Stimulated activated CD8-positive, alpha-beta memory T cell treated with anti-CD3 and anti-CD28 coated beads, Interleukin-4, amount 100 ng/mL, for 4 hours (primary cell): ENCODE results near the gene RAPGEF4.
"Not testable (repeated sequence)": the region's sequence is repeated elsewhere in the genome, so short reads cannot be mapped to it uniquely, and the experiment has no call there.

Source experiments
- DNase-seq, 2 donors: peaks; one replicate each; pipeline ENCODE4 v3.0.0-alpha.2; 2020; ENCODE audit warnings: low read depth in 2 of 2, low spot score in 1 of 2

RAPGEF4 gene

GRCh38 chr2:172770887-172771286 is 35.2 kb downstream of the RAPGEF4 start:
- no peak for DNase-seq

DNA sequence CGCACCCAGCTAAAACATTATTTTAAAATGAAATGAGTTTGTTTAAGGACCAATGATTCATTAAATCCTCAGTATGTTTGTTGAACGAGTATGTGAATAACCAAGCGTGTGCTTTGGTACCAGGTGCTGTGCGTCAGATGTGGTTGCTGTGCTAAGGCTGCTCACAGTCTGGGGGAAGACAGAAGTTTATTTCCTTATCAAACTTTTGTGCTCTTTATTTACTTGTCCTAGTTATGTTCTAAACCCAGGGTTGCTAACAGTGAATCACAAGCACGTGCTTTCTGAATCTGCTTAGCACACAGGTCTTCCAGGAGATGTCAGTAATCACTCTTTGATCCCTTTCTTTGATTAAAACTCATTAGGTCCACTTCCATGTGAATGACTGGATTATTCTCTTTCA is 37.0 kb downstream of the RAPGEF4 start:
- DNase-seq, result no peak

- no peak for DNase-seq
These were observed 38.7 kb downstream of the RAPGEF4 start for GRCh38 chr2:172774302-172774701.

GRCh38 chr2:172775319-172775718 is 39.7 kb downstream of the RAPGEF4 start:
- no peak for DNase-seq

- DNase-seq, result no peak
These were observed 41.8 kb downstream of the RAPGEF4 start for GRCh38 chr2:172777431-172777830.

- no peak for DNase-seq
These were observed 47.0 kb downstream of the RAPGEF4 start for GRCh38 chr2:172782506-172783164.

DNA sequence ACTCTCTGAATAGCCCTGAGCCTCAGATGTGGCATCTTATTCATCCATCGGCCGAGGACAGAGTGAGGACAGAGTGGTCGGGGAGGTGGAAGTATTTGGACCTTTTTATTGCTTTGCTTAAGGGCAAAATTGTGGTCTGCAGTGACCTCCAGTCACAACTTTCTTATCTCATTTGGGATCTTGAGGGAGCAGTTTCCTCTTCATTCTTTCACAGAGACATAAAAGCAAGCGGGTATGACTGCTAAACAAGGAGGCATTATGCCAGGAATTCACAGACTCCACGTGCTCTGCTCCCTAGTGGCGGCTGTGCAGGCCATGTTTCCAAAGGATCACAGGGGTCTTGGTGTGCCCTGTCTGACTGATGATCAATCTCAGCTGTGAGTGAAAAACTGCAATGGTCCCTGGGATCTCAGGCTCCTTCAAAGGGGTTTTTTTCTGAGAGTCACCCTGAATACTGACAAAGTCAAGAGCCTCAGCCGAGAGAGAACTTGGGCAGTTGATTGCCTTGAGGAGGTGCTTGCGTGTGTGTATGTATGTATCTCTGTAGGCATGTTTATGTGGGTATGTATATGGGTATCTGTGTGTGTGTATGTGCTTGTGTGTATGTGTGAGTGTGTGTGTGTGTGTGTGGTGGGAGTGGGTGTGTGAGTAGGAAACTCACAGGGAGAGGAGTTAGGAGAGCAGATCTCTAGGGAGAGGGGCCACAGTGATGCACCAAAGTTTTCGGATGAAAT is 47.7 kb downstream of the RAPGEF4 start:
- DNase-seq, result no peak

DNA sequence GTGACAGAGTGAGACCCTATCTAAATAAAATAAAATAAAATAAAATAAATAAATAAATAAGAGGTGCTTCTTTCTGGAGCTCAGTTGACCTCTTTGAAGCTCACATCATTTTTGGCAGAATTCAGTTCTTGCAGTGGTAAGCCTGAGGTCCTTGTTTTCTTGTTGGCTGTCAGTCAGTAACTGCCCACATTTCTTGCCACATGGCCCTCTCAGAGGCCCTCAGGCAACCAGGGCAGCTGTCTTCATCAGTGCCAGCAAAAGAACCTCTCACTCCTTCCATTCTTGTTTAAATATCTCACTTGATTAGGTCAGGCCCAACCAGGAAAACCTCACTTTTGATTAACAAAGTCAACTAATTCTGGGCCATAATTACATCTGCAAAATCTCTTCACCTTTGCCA is 53.2 kb downstream of the RAPGEF4 start:
- DNase-seq, result no peak

GRCh38 chr2:172790404-172790803 is 54.8 kb downstream of the RAPGEF4 start:
- no peak for DNase-seq

DNA sequence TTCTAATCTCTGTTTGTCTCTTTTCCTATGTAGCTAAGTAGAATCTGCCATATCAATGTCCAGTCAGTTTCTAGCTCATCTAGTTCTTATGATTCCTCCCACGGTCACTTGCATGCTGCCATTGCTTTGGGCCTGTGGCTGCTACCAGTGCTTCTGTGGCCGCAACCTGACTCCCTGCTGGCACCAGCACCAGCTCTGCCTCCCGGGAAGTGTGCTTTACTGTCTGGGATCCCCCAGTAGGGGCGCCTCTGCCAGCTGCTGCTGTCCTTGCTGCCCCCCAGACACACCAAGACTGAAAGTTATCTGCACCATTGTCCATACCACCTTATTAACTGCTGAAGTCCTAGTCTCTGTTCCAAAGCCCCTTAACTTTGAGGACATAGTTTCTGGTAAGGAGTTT is 56.3 kb downstream of the RAPGEF4 start:
- no peak for DNase-seq

DNA sequence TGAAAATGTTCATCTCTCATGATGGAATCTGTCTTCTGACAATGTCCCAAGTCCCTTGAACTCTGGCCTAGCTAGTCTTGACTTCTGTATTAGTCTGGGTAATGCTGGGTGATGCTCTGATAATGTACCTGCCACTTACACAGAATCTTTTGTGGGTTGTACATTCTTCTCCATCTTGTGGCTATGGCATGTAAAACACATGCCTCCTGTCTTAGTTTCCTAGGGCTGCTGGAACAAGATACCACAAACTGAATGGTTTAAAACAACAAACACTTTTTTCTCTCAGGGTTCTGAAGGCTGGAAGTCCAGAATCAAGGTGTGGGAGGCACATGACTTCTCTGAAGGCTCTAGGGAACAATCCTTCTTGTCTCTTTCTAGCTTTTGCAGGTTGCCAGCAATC is 57.1 kb downstream of the RAPGEF4 start:
- no peak for DNase-seq

DNA sequence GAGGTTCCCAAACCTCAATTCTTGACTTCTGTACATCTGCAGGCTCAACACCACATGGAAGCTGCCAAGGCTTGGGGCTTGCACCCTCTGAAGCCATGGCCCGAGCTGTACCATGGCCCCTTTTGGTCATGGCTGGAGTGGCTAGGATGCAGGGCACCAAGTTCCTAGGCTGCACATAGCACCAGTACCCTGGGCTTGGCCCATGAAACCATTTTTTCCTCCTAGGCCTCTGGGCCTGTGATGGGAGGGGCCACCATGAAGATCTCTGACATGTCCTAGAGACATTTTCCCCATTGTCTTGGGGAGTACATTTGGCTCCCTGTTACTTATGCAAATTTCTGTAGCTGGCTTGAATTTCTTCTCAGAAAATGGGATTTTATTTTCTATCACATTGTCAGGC is 67.7 kb downstream of the RAPGEF4 start:
- DNase-seq, result not testable (repeated sequence)

GRCh38 chr2:172804423-172804822 is 68.8 kb downstream of the RAPGEF4 start:
- no peak for DNase-seq

DNA sequence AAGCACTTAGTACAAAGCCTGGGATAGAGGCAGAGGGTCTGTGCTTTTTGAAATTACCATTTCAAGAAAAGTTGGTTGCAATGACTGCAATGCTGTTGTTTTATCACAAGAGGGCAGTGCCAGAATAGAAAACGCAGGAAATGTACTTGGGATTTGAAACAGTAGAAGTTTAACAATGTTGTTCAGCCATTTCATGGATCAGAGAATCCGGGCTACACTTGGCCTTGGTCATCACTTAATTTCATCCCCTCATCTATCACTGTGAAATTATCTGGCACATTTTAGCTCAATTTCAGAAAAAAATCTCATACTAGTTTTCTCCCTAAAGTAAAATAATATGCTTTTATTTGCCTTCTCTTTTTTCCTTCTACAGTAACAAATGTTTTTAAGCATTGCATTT is 70.8 kb downstream of the RAPGEF4 start:
- no peak for DNase-seq

DNA sequence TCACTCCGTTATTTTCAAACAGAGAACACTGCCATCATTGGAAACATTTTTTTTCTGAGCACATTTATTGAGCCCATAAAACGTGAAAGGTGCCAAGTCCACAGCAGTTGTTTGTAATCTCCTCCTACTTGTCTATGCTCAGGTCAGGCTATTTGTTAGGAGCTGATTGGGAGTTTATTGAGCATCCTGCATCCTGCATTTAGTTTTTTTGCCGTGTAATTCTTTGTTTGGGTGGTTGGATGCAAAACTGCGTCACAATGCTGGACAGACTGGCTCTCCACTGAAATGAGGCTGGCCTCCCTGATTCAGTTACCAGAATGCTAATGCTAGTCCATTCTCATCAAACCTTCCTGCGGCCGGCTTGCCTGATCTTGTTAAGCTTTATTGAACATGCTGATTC is 71.4 kb downstream of the RAPGEF4 start:
- no peak for DNase-seq

- no peak for DNase-seq
These were observed 72.5 kb downstream of the RAPGEF4 start for GRCh38 chr2:172808156-172808555.

DNA sequence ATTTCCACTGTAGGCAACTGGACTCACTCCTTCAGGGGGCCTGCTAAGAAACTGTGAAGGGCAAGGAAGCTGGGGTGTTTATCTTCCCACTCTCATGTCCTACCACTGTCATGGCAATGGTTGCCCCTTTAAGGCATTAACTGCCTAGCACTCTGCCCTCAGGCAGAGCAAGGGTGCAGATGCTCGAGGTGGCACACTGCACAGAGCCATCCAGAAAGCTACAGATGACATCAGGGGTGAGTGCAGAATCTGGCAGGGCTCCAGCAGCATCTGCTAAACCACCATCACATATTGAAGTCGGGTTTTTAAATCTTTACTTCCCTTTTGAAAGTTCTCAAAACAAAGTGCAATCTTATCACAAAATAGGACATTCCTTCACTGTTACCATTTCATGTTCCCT is 75.4 kb downstream of the RAPGEF4 start:
- no peak for DNase-seq

DNA sequence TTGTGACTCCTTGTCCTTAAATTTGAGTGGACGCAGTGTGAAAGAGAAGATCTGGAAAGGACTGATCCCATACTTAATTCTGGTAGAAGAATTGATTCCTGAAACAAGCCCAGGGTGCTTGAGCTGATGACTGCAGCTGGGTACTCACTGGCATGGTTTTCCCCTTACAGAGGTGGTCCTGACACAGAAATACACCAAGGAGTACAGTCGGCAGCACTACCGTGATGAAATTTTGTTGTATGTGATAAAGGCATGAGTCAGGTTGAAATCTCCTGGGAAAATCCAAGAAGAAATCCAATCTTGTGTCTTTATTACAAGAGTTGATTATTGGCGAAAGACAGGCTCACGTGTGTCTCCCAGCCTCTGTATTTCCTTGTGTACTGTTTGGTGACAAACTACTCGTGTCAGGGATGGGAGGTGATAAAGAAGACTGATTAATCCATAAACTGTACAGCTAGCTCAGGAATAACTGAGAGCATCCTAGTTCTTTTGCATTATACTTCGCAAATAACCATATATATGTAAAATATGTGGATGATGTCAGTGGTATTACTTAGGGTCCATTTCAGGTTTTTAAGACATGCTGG is 76.6 kb downstream of the RAPGEF4 start:
- DNase-seq, result no peak

DNA sequence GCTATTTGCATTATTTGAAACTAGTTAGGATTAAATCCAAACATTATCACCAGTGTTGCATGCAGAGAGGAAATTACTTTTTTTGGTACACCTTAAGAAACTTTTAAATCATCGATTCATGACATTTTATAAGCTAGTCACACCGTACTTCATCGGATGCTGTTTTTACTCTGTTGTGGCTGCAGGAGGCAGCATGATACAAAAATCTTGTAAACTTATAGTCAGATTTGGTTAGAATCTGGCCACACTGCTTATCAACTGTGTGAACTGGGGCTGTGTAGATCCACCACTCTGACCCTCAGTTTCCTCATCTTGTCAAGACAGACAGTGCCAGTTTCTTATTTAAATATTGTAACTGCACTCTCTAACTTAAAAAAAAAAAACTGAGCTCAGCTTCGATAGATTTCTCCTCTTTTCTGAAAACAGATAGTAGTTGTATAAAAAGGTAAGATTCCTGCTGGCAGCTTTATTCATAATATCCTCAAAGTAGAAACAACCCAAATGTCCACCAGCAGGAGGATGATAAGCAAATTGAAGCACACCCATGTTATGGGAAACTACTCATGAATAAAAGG is 77.8 kb downstream of the RAPGEF4 start:
- DNase-seq, result no peak

GRCh38 chr2:172817411-172817810 is 81.8 kb downstream of the RAPGEF4 start:
- DNase-seq, result no peak

DNA sequence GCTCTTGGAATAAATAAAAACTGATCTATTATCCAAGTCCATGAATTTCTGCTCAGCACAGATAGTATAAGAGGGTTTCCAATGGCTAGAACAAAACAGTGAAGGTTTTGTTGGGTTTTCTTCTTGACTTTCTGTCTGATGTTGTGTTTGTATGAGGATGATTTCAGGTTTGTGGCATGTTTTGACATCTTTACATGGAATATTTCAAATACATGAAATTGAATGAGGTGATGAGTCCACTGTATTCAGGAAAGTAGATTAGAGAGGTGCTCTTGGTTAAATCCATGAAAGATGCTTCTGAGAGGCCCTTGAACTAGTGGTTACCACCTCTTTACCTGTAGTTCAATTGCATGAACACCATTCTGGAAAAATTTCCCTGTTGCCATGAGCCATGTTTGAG is 84.3 kb downstream of the RAPGEF4 start:
- DNase-seq, result no peak
